ENCODE results near the gene SLC15A2. TPM values are rescaled to one million over a fixed set of nuclear protein-coding genes. Genes with fewer than 3 reads are reported as not detected.

SLC15A2 gene
- total RNA-seq, 4 donors from 2014 or later = 0.77 to 9.3 (median 4.0) TPM

GRCh38 chr3:121957674-121958415 lies 63.6 kb downstream of the SLC15A2 start:
- Histone ChIP-seq H3K27me3 (no peaks in the 10 kb centered on the region), H3K4me3 (no peak overlapping the region), H3K36me3 (no peaks in the 10 kb centered on the region), H3K4me1 (no peaks in the 10 kb centered on the region), H3K9me3 (no peaks in the 10 kb centered on the region), H3K27ac (no peak overlapping the region)
- TF ChIP-seq CTCF (IDR thresholded peaks at IDR 0.05) (no peak), POLR2A (IDR thresholded peaks at IDR 0.05) (no peak)
- intact Hi-C loops (cut with DNase I; ENCODE audit: low total_unique reads) = no loop called here
- DNase-seq = no peak

- Histone ChIP-seq H3K9me3 (no peaks in the 10 kb centered on the region), H3K27me3 (no peaks in the 10 kb centered on the region), H3K4me1 (no peaks in the 10 kb centered on the region), H3K4me3 (no peak overlapping the region), H3K36me3 (no peaks in the 10 kb centered on the region), H3K27ac (no peak overlapping the region)
- intact Hi-C loops (cut with DNase I; ENCODE audit: low total_unique reads) = no loop called here
- TF ChIP-seq CTCF (IDR thresholded peaks at IDR 0.05) = no peak
- TF ChIP-seq POLR2A (IDR thresholded peaks at IDR 0.05) = no peak
- no peak for DNase-seq
These were observed 64.6 kb downstream of the SLC15A2 start for GRCh38 chr3:121958801-121959200.

GRCh38 chr3:121961283-121961682 lies 67.1 kb downstream of the SLC15A2 start:
- intact Hi-C loops (cut with DNase I; ENCODE audit: low total_unique reads) = no loop called here
- TF ChIP-seq CTCF (IDR thresholded peaks at IDR 0.05) = no peak
- no peak for TF ChIP-seq POLR2A (IDR thresholded peaks at IDR 0.05)

GRCh38 chr3:121962443-121962842 lies 68.2 kb downstream of the SLC15A2 start:
- no peaks in the 10 kb centered on the region for H3K27me3 ChIP-seq
- TF ChIP-seq POLR2A (IDR thresholded peaks at IDR 0.05) = no peak
- no peak for TF ChIP-seq CTCF (IDR thresholded peaks at IDR 0.05)
- intact Hi-C loops (cut with DNase I; ENCODE audit: low total_unique reads) = no loop called here

More at GRCh38 chr3:121961283-121961682, 67.1 kb downstream of the SLC15A2 start:
- Histone ChIP-seq H3K4me3 (no peak overlapping the region), H3K36me3 (no peaks in the 10 kb centered on the region), H3K9me3 (no peaks in the 10 kb centered on the region), H3K27me3 (no peaks in the 10 kb centered on the region), H3K27ac (no peak overlapping the region), H3K4me1 (no peaks in the 10 kb centered on the region)
- no peak for DNase-seq

GRCh38 chr3:121963608-121964007 lies 69.4 kb downstream of the SLC15A2 start:
- Histone ChIP-seq H3K4me3 (no peak overlapping the region), H3K27me3 (no peaks in the 10 kb centered on the region), H3K27ac (no peak overlapping the region), H3K9me3 (no peaks in the 10 kb centered on the region), H3K36me3 (no peaks in the 10 kb centered on the region), H3K4me1 (no peaks in the 10 kb centered on the region)
- DNase-seq = no peak
- intact Hi-C loops (cut with DNase I; ENCODE audit: low total_unique reads) = no loop called here
- no peak for TF ChIP-seq CTCF (IDR thresholded peaks at IDR 0.05)

More at GRCh38 chr3:121962443-121962842, 68.2 kb downstream of the SLC15A2 start:
- Histone ChIP-seq H3K9me3 (no peaks in the 10 kb centered on the region), H3K4me1 (no peaks in the 10 kb centered on the region), H3K4me3 (no peak overlapping the region), H3K36me3 (no peaks in the 10 kb centered on the region), H3K27ac (no peak overlapping the region)
- DNase-seq = no peak

Measured in uterus (tissue), 4 donors.